IMR-90 (cell line): Measurements from ENCODE around the gene TAOK1.

Experiments
- CTCF ChIP-seq: conservative IDR thresholded peaks from 2 replicates; pipeline ENCODE4 v1.5.1; 2012; ENCODE audit warnings: mild to moderate bottlenecking, low read depth, low read length, improper control_type of control experiment
- MAZ ChIP-seq: IDR thresholded peaks from 2 replicates; pipeline ENCODE4 v1.6.1; 2012; ENCODE audit warnings: low read depth, mild to moderate bottlenecking, low read length, improper control_type of control experiment, moderate library complexity, borderline replicate concordance
- POLR2A ChIP-seq: IDR thresholded peaks from 2 replicates; pipeline ENCODE4 v1.6.1; 2012; ENCODE audit warnings: mild to moderate bottlenecking, low read depth, low read length
- USF2 ChIP-seq: fragments of 150-350 bp; IDR thresholded peaks from 2 replicates; pipeline ENCODE4 v1.6.1; 2017; ENCODE audit warnings: mild to moderate bottlenecking, antibody characterized with exemption, low read length, low read depth

GRCh38 chr17:29575511-29576213 is 185.5 kb downstream of the TAOK1 start:
- TF ChIP-seq MAZ (no peak), CTCF (no peak), POLR2A (no peak), USF2 (no peak)
